ENCODE data around the gene NKX2-2. TPM values are rescaled to one million over a fixed set of nuclear protein-coding genes. Genes with fewer than 3 reads are reported as not detected.

The NKX2-2 gene
- total RNA-seq, 4 donors from 2014 or later = 0.60 to 2.2 (median 0.82) TPM; not detected in 1

- no peak for DNase-seq
- TF ChIP-seq POLR2AphosphoS5 (IDR thresholded peaks at IDR 0.05) (no peak), CTCF (IDR thresholded peaks at IDR 0.05) (no peak), EP300 (IDR thresholded peaks at IDR 0.05; ENCODE audit: low read depth) (no peak), POLR2A (IDR thresholded peaks at IDR 0.05) (no peak)
- 40 to 59% methylated on average over 1 to 2 of the region's 2 CpGs for WGBS, 2 donors (ENCODE audit: low coverage in 1 of 2)
Measured at GRCh38 chr20:21534453-21534852, 20.6 kb upstream of the NKX2-2 start.

GRCh38 chr20:21529863-21530262, 16.0 kb upstream of the NKX2-2 start:
- DNase-seq = no peak
- Histone ChIP-seq H3K4me3 (no peak overlapping the region), H3K9me3 (no peaks in the 10 kb centered on the region), H3K4me1 (no peaks in the 10 kb centered on the region), H3K27me3 (peaks cover 58% of the 10 kb centered on the region), H3K27ac (no peak overlapping the region), H3K36me3 (no peaks in the 10 kb centered on the region)
- intact Hi-C loops (cut with DNase I; ENCODE audit: low total_unique reads) = no loop called here
- TF ChIP-seq CTCF (IDR thresholded peaks at IDR 0.05) (no peak), POLR2A (IDR thresholded peaks at IDR 0.05) (no peak), POLR2AphosphoS5 (IDR thresholded peaks at IDR 0.05) (no peak), EP300 (IDR thresholded peaks at IDR 0.05; ENCODE audit: low read depth) (no peak)
- in situ Hi-C loops (cut with MboI; ENCODE audit: low pct_ligation_motif_present in 1 of 4, low pct_unique_long_range_greater_than_20kb in 1 of 4, low sequenced_read_pairs in 3 of 4) = no loop called here
- 35 to 50% methylated on average over 4 to 6 of the region's 6 CpGs for WGBS, 2 donors (ENCODE audit: low coverage in 1 of 2)

More at GRCh38 chr20:21534453-21534852, 20.6 kb upstream of the NKX2-2 start:
- no peaks in the 10 kb centered on the region for H3K9me3 ChIP-seq
- H3K27ac ChIP-seq = no peak overlapping the region
- H3K4me1 ChIP-seq = no peaks in the 10 kb centered on the region
- peaks cover 27% of the 10 kb centered on the region for H3K27me3 ChIP-seq
- intact Hi-C loops (cut with DNase I; ENCODE audit: low total_unique reads) = no loop called here
- no peaks in the 10 kb centered on the region for H3K36me3 ChIP-seq
- no peak overlapping the region for H3K4me3 ChIP-seq
- in situ Hi-C loops (cut with MboI; ENCODE audit: low pct_ligation_motif_present in 1 of 4, low pct_unique_long_range_greater_than_20kb in 1 of 4, low sequenced_read_pairs in 3 of 4) = no loop called here

- Histone ChIP-seq H3K9me3 (no peaks in the 10 kb centered on the region), H3K27me3 (peaks cover 68% of the 10 kb centered on the region), H3K36me3 (no peaks in the 10 kb centered on the region), H3K27ac (no peak overlapping the region), H3K4me3 (no peak overlapping the region), H3K4me1 (no peaks in the 10 kb centered on the region)
- TF ChIP-seq POLR2A (IDR thresholded peaks at IDR 0.05) (no peak), CTCF (IDR thresholded peaks at IDR 0.05) (no peak), EP300 (IDR thresholded peaks at IDR 0.05; ENCODE audit: low read depth) (no peak), POLR2AphosphoS5 (IDR thresholded peaks at IDR 0.05) (no peak)
- DNase-seq = no peak
- WGBS, 2 donors (ENCODE audit: low coverage in 1 of 2) = 80 to 90% methylated on average over 1 to 5 of the region's 5 CpGs
- intact Hi-C loops (cut with DNase I; ENCODE audit: low total_unique reads) = no loop called here
- in situ Hi-C loops (cut with MboI; ENCODE audit: low pct_ligation_motif_present in 1 of 4, low pct_unique_long_range_greater_than_20kb in 1 of 4, low sequenced_read_pairs in 3 of 4) = no loop called here
Measured at GRCh38 chr20:21528870-21529269, 15.0 kb upstream of the NKX2-2 start.

- no peak for DNase-seq
- Histone ChIP-seq H3K27ac (no peak overlapping the region), H3K27me3 (peaks cover 78% of the 10 kb centered on the region), H3K4me3 (no peak overlapping the region), H3K4me1 (peaks cover 0 to 2% (median 0%) of the 10 kb centered on the region in 4 donors), H3K36me3 (no peaks in the 10 kb centered on the region), H3K9me3 (no peaks in the 10 kb centered on the region)
- TF ChIP-seq CTCF (IDR thresholded peaks at IDR 0.05) = no peak
- TF ChIP-seq POLR2AphosphoS5 (IDR thresholded peaks at IDR 0.05) = no peak
- TF ChIP-seq POLR2A (IDR thresholded peaks at IDR 0.05) = no peak
- no peak for TF ChIP-seq EP300 (IDR thresholded peaks at IDR 0.05; ENCODE audit: low read depth)
- in situ Hi-C loops (cut with MboI; ENCODE audit: low pct_ligation_motif_present in 1 of 4, low pct_unique_long_range_greater_than_20kb in 1 of 4, low sequenced_read_pairs in 3 of 4) = no loop called here
- WGBS, 2 donors (ENCODE audit: low coverage in 1 of 2) = 75 to 79% methylated on average over 5 of the region's 5 CpGs
- intact Hi-C loops (cut with DNase I; ENCODE audit: low total_unique reads) = no loop called here
Measured at GRCh38 chr20:21527908-21528307, 14.0 kb upstream of the NKX2-2 start.
